GM21723 (cell line): Measurements from ENCODE around the gene LPP.

Source experiments
- ATAC-seq: cut with Tn5 transposase; IDR thresholded peaks from one replicate; pipeline ENCODE4 v1.9.1; 2021; ENCODE audit warnings: mild to moderate bottlenecking, moderate library complexity; ENCODE audit not compliant: unreplicated experiment

LPP gene

DNA sequence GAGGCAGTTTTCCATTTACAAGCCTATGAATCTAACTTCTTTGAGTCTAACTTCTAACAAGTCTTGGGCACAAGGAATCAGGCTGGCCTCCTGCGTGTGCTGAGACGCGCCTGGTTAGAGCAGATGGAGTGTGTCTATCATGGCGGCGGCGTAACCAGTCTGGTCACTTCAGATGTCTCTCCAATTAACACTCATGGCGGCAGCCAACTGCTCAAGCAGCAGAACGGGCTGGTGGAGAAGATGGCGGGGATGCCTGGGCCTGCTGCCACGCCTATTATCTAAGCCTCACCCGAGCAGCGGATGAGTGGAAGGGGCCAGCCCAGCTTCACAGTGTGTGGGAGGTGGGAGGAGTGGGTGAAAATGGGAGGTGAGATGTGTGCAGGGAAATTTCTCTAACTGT, 771.4 kb downstream of the LPP start:
- no peak for ATAC-seq

DNA sequence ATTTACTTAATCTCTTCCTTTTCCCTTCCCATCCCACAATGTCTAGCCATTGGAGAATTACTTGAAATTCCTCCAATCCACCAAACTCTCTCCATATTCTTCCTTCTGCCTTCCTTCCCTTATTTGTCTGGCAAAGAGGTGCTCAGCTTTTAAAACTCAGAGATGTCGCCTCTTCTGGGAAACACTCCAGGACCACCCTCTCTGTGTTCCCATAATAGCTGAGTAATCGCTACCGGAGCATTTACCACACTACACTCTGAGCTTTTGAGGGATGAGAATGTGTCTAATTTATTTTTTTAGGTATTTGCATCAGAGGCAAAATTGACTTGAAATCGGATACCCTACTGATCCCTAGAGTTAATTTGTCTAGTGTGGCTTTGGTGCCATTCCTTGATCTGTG, 772.2 kb downstream of the LPP start:
- ATAC-seq: no peak

DNA sequence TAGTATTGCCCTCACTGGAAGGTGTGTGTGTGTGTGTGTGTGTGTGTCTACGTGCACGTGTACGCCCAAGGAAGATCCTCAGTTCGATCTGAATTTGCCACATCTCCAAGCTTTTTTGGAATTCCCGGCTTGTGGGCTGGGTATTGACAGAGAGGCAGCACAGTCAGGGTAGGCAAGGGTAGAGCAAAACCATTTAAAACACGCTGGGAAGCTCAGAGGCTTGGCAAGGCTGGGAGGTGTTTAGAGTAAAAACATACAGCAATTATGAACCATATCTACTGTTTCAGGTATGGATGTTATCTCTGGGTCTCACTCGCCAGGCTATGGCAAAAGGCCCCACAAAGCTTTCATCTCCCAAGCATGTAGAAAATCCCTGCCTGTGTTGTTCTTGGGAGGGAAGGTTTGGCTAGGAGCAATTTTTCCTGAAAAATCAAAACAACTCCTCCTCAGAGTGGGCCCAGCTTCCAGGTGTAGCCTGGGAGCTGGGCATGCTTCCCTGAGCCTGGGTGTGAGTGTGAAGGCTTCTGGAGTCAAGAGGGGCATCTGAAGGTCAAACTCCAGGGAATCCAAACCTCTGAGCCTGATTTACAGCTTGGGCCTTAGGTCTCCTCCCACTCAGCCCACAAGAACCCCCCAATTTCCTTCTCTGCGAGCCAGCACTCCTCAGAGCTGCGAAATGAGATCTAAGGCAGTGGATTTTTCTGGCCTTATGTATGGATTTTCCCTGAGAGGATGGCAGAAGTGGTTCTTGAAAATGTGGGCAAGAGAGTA, 773.0 kb downstream of the LPP start:
- ATAC-seq: no peak

DNA sequence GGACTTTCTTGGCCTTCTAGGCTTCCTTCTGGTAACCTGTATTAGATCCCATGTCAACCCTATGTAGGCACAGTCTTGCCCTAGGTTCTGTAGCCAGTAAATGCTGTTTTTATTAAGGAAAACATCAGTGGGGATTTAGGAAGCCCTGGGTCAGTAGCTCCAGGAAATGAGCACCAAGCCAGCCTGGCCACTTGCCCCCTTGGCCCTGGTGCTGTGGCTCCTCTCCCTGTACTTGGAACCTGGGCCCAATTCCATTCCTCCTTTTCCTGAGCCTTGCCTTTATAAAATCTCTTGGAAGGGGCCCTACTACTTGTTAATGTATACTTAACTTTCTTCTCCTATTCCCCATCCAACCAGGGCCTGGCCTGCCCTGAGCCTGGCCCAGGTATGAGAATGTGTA, 774.0 kb downstream of the LPP start:
- ATAC-seq: no peak

DNA sequence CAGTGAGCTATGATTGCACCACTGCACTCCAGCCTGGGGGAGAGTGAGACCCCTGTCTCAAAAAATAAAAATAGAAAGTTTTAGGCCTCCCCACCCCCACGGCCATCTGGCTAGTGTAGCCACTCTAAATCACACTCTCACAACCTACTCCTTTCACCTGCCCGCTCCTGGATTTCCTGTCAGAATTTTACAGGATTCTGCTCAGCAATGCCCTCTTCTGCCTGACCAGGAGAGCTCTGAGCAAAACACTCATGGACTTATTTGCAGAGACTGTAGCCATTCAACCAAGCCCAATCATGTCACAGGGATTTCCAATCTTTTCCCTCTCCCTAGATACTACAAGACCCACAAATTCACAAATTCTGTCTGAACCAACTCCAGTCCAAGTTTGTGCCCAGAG, 775.2 kb downstream of the LPP start:
- no peak for ATAC-seq

DNA sequence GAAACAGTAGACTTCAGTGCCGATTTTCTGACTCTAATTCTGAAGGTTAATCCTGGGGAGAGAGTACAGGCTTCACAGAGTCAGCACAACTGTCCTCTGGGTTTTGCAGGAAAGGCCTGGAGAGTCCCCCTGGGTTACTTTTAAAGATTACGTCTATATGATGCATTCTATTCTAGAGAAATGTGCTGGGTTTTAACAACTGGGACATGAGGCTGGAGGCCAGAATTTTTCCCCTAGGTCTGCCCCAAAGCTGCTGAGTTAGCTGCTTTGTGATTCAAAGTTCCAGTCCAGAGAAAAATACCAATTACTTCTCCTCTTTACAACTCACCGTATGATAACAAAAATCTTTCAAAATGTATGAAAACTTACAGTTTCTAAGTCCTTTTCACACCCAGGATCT, 777.1 kb downstream of the LPP start:
- ATAC-seq: no peak

DNA sequence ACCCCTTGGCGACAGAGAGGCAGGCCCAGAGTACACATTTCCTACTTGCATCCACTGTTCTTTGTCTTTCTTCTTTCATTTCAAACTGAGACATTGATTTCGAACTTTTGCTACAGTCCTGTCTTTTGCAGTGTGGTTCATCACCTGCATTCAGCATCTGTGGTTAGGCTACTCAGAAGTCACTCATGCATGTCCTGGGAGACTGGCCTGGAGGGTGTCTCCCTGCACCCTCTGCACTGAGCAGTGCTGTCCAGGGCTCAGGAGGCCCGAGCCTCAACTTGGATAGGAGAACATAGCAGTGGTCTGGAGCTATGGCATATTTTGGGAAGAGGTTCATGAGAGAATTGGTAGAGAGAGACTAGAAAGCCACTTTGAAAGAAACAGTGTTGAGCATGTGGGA, 777.6 kb downstream of the LPP start:
- no peak for ATAC-seq

DNA sequence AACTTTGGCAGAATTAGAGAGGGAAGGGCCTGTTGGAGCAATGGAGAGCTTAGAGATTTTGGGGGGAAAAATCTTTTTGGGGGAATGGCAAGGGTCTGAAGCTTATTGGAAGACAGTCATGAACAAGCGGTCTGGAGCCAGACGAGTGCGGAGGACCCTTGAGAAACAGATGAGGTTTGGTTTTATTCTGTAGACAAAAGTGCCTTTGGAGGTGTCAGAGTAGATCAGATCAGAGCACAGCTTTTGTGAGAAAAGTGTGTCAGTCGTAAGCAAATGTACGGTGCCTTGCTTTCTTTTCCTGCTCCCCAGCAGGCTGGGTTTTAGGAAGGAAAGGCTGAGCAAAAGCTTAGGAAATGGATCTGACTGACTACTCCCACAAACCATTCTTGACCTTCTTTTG, 781.0 kb downstream of the LPP start:
- no peak for ATAC-seq

DNA sequence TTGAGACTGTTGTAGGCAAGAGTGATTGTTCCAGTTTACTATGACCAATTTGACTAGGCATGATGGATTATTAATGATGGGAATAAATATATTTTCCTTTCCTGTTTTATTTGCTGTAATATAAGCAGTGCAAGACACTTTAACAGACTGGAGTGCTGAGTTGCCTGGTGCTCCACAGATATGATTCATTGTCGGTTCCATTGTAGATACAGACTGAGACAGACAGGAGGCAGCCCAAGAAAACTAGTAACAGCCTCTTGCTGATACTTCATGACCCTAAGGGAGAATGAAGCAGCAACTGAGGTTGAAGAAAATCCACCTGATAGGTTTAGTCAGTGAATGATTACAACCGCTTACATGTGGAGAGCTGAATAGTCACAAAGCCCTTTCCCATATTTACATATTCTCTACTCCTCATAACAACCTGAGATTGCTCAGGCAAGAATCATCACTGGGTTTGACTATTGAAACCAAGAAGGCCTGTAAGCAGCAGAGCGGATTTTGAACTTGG, 782.7 kb downstream of the LPP start:
- ATAC-seq: no peak

DNA sequence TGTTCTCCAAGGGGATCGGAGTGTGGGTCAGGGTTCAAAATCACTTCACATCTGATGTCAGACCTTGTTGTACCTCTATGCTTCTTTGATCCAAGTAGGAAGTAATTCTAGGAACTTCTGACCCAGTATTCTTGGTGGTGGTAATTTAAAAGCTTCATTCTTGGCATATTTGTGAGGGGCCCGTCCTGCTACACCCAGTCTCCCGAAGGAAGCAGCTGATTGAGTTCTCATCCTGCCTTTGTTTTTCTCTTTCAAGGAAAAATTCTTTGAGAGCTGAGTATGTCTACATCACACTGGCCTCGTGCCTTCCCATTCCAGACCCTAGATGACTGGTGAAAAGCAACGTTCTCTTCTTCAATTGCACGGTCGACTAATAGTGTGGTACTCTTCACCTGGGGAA, 783.4 kb downstream of the LPP start:
- no peak for ATAC-seq

DNA sequence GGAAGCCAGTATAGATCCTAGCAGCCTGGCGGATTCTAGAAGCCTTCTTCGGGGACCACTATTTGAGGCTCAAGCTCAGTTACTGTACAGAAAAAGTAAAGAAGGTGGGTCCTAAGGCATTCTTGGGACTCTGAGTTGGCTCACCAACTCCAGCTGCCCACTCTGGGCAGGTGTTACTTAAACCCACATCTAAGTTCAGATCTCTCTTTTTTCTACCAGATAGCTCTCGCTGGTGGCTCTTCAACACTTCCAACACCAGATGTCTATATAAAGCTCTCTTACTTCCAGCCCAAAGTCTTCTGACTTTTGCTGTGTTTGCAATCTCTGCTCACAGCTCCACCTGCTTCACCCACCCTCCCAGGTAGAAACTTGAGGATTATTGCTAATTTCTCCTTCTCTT, 785.0 kb downstream of the LPP start:
- ATAC-seq: no peak

DNA sequence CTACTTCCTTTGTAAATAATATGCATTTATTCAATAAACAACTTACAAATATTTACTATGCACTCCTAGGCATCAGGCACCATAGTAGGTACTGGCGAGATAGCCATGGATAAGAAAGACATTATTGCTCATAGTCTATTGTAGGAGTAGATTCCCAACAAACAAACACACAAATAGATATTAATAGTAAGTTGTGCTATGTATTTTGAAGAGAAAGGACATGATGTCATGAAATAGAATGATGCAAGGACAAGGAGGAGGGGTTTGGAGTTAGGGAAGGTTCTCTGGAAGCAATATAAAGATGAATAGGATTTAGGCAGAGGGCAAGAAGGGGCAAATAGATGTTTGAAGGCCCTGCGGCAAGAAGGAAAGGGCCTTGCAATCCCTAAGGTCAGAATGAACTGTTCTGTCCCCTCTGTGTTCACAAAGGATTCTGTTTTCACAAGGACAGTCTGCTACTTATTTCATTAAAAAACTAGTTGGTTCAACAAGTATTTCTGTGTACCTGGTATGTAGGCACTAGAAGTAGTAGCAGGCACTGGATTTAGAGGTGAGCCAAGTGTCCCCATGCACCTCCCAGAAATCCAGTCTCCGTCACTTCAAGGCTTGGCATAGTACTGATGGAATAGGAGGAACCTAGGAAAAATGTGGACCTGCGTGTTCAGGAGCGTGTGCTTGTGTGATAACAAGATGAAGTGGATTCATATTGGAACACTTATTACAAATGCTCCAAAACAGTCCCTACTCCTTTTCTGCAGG, 786.0 kb downstream of the LPP start:
- no peak for ATAC-seq
